HG03432 (cell line): ENCODE results near the gene LDLRAD3.

Experiments
- ATAC-seq: cut with Tn5 transposase; IDR thresholded peaks from one replicate; pipeline ENCODE4 v1.9.1; 2021; ENCODE audit warnings: mild to moderate bottlenecking, moderate library complexity; ENCODE audit not compliant: unreplicated experiment

Gene LDLRAD3

GRCh38 chr11:36094164-36094563 lies 150.3 kb downstream of the LDLRAD3 start:
- ATAC-seq, result no peak

- ATAC-seq, result no peak
These were observed 151.9 kb downstream of the LDLRAD3 start for GRCh38 chr11:36095716-36096115.

GRCh38 chr11:36097219-36097650 lies 153.4 kb downstream of the LDLRAD3 start:
- ATAC-seq, result no peak

GRCh38 chr11:36098087-36098486 lies 154.2 kb downstream of the LDLRAD3 start:
- ATAC-seq, result no peak

- no peak for ATAC-seq
These were observed 155.1 kb downstream of the LDLRAD3 start for GRCh38 chr11:36098853-36099375.

GRCh38 chr11:36101466-36101865 lies 157.6 kb downstream of the LDLRAD3 start:
- no peak for ATAC-seq

- no peak for ATAC-seq
These were observed 159.0 kb downstream of the LDLRAD3 start for GRCh38 chr11:36102868-36103267.

- no peak for ATAC-seq
These were observed 160.2 kb downstream of the LDLRAD3 start for GRCh38 chr11:36103933-36104530.

GRCh38 chr11:36104660-36104992 lies 160.8 kb downstream of the LDLRAD3 start:
- ATAC-seq, result no peak

GRCh38 chr11:36105743-36106581 lies 162.1 kb downstream of the LDLRAD3 start:
- ATAC-seq, result no peak

GRCh38 chr11:36107547-36107946 lies 163.7 kb downstream of the LDLRAD3 start:
- ATAC-seq, result no peak

GRCh38 chr11:36108881-36109589 lies 165.2 kb downstream of the LDLRAD3 start:
- no peak for ATAC-seq

GRCh38 chr11:36109590-36109849 lies 165.7 kb downstream of the LDLRAD3 start:
- ATAC-seq, result no peak

- no peak for ATAC-seq
These were observed 166.2 kb downstream of the LDLRAD3 start for GRCh38 chr11:36109850-36110606.

- ATAC-seq, result no peak
These were observed 167.0 kb downstream of the LDLRAD3 start for GRCh38 chr11:36110668-36111410.

GRCh38 chr11:36114095-36114494 lies 170.2 kb downstream of the LDLRAD3 start:
- no peak for ATAC-seq

GRCh38 chr11:36115378-36115801 lies 171.5 kb downstream of the LDLRAD3 start:
- no peak for ATAC-seq

- ATAC-seq, result no peak
These were observed 172.3 kb downstream of the LDLRAD3 start for GRCh38 chr11:36116161-36116560.

- no peak for ATAC-seq
These were observed 174.2 kb downstream of the LDLRAD3 start for GRCh38 chr11:36118084-36118483.

- no peak for ATAC-seq
These were observed 175.4 kb downstream of the LDLRAD3 start for GRCh38 chr11:36119300-36119699.
